GM12891 (cell line): Measurements from ENCODE around the gene RBM8A.
A peak's percentile ranks its signal among the peaks of the same experiment; 100 is the strongest.

Experiments
- DNase-seq: peaks from one replicate; pipeline ENCODE4 v3.0.0; 2011; ENCODE audit warnings: low spot score; ENCODE audit not compliant: insufficient read length
- FAIRE-seq: peaks from 2 replicates; lab custom pipeline; 2011; peaks lifted over from hg19 to GRCh38; lab: Jason Lieb, UNC
- PAX5 ChIP-seq: IDR thresholded peaks from 2 replicates; pipeline ENCODE4 v1.6.1; 2011; ENCODE audit warnings: low read length, moderate library complexity, mild to moderate bottlenecking; ENCODE audit not compliant: insufficient read depth, severe bottlenecking
- POLR2A ChIP-seq: IDR thresholded peaks from 2 replicates; pipeline ENCODE4 v1.6.1; 2011; ENCODE audit warnings: low read depth, low read length, control low read depth
- POLR2AphosphoS5 ChIP-seq: IDR thresholded peaks from 2 replicates; pipeline ENCODE4 v1.6.1; 2011; ENCODE audit warnings: low read depth, low read length, control low read depth
- POU2F2 ChIP-seq: IDR thresholded peaks from 2 replicates; pipeline ENCODE4 v1.6.1; 2011; ENCODE audit warnings: low read depth, mild to moderate bottlenecking, control low read depth, low read length, moderate library complexity
- SPI1 ChIP-seq: IDR thresholded peaks from 2 replicates; pipeline ENCODE4 v1.6.1; 2011; ENCODE audit warnings: low read depth, low read length, control low read depth
- TAF1 ChIP-seq: IDR thresholded peaks from 2 replicates; pipeline ENCODE4 v1.6.1; 2011; ENCODE audit warnings: low read depth, low read length, control low read depth

The RBM8A gene

GRCh38 chr1:145962157-145963102 lies 35.1 kb upstream of the RBM8A start:
- FAIRE-seq, result no peak
- TF ChIP-seq PAX5 (no peak), SPI1 (no peak), POU2F2 (no peak), POLR2AphosphoS5 (no peak)
- DNase-seq, result no peak

- DNase-seq (no peak), FAIRE-seq (peak; percentile 88)
- TF ChIP-seq SPI1, result no peak
- TF ChIP-seq POU2F2, result 0 out of 2 replicates have a peak, but pooled peaks have one; percentile 49
- no peak for TF ChIP-seq POLR2AphosphoS5
- TF ChIP-seq POLR2A, result no peak
- no peak for TF ChIP-seq TAF1
- TF ChIP-seq PAX5, result no peak
Observed at GRCh38 chr1:145961425-145962156, 34.3 kb upstream of the RBM8A start.

- FAIRE-seq (no peak), DNase-seq (no peak)
- TF ChIP-seq POLR2A, result no peak
- no peak for TF ChIP-seq SPI1
Observed at GRCh38 chr1:145961109-145961424, 33.8 kb upstream of the RBM8A start.

GRCh38 chr1:145960468-145961108 lies 33.3 kb upstream of the RBM8A start:
- TF ChIP-seq POU2F2 (no peak), POLR2AphosphoS5 (no peak), POLR2A (no peak), SPI1 (no peak), TAF1 (no peak), PAX5 (no peak)
- FAIRE-seq (no peak), DNase-seq (no peak)

- DNase-seq (no peak), FAIRE-seq (no peak)
- TF ChIP-seq PAX5, result no peak
- no peak for TF ChIP-seq POLR2A
- TF ChIP-seq TAF1, result no peak
- TF ChIP-seq POU2F2, result no peak
- TF ChIP-seq POLR2AphosphoS5, result no peak
- TF ChIP-seq SPI1, result no peak
Observed at GRCh38 chr1:145959957-145960467, 32.7 kb upstream of the RBM8A start.

- TF ChIP-seq PAX5 (no peak), POLR2A (no peak)
- DNase-seq, result no peak
- no peak for FAIRE-seq
Observed at GRCh38 chr1:145959333-145959732, 32.0 kb upstream of the RBM8A start.

GRCh38 chr1:145958734-145959133 lies 31.4 kb upstream of the RBM8A start:
- no peak for DNase-seq
- no peak for FAIRE-seq
- TF ChIP-seq POLR2A (no peak), POU2F2 (no peak), POLR2AphosphoS5 (no peak), TAF1 (no peak), SPI1 (no peak), PAX5 (no peak)

- FAIRE-seq, result peak; percentile 88
- TF ChIP-seq POLR2A (peak; percentile 70), SPI1 (no peak), TAF1 (no peak), PAX5 (no peak), POU2F2 (no peak), POLR2AphosphoS5 (peak; percentile 68)
- DNase-seq, result peak; percentile 89
Observed at GRCh38 chr1:145957443-145958319, 30.4 kb upstream of the RBM8A start, which contains the start of gene LIX1L. LIX1L (minus strand) TSS chr1:145958017; CDS start chr1:145957927, 90 bp downstream.
